HG03520 (cell line): ENCODE results near the gene GPR108.

Source experiments
- ATAC-seq: cut with Tn5 transposase; IDR thresholded peaks from one replicate; pipeline ENCODE4 v1.9.1; 2021; ENCODE audit warnings: mild to moderate bottlenecking, moderate library complexity; ENCODE audit not compliant: unreplicated experiment

The GPR108 gene

GRCh38 chr19:6737873-6738786 is 750 bp upstream of the GPR108 start:
- no peak for ATAC-seq

DNA sequence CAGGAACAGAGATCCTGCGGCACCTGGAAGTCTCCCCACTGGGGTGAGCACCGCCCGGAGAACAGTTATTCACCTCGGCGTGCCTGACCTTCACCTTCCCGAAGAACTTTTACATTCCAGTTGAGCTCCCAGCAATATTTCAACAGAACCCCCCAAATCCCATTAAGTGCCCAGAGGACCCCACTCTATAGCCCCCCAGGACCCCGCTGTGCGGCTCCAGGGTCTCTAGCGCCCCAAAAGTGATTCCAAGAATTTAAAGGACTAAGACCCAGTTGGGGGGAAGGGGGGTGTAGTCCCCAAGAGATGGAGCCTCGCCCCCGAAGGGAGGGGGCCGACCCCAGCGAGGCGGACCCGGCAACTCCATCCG is 480 bp downstream of the GPR108 start:
- no peak for ATAC-seq

DNA sequence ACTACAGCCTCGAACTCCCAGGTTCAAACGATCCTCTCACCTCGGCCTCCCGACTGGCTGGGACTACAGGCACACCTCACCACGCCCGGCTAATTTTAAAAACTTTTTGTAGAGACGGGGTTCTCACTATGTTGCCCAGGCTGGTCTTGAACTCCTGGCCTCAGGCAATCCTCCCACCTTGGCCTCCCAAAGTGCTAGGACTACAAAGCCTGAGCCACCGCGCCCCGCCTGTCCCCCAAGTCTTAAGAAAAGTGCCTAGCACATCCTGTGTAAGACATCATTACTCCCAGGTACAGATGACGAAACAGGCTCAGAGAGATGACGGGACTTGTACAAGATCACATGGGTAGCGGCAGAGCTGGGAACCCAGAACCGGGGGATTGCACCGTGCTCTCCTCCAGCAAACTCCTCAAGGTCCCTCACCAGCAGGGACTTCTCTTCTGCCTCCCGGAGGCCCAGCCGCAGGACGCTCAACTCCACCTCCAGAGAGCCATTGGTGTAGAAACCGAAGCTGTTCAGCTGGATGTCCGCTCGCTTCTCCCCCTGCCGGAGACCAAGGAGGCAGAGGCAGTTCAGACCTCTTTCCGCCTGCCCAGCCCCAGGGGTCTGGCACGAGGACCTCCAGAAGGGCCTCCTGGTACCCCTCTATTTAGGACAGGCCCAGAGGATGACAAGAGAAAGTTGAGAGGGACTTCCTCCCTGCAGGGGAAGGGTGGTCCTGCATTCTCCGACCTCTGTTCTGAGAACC is 1.0 kb downstream of the GPR108 start:
- ATAC-seq, result no peak

DNA sequence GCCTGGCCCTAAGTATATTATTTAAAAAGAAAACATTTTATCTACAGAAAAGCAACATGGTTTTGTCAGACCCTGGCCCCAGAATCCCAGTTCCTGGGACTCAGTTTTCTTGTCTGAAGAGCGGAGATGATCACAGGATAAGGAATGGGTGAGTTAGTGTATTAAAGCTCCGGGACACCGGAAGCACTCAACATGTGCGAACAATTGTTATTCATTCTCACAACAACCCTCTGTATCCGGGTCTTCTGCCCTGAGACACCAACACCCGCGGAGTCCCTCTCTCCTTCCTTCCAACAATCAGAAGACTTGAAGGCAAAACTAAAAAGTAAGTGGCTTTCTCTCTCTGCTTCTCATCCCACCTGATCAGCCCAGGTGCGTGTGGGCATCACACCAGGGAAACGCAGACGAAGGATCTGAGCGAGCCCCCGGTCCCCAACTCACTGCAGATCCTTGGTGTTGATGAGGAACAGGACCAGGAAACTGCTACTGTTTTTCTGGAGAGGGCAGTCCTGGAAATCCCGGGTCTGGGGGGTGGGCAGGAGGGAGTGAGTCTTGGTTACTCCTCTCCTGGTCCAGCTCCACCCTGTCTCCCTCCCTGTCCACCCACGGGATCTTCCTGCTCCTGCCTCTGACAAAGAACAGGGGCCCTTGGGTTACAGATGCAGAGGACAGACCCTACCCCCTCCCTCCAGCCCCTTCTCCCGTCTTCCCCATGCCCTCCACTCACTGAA is 2.0 kb downstream of the GPR108 start:
- no peak for ATAC-seq

DNA sequence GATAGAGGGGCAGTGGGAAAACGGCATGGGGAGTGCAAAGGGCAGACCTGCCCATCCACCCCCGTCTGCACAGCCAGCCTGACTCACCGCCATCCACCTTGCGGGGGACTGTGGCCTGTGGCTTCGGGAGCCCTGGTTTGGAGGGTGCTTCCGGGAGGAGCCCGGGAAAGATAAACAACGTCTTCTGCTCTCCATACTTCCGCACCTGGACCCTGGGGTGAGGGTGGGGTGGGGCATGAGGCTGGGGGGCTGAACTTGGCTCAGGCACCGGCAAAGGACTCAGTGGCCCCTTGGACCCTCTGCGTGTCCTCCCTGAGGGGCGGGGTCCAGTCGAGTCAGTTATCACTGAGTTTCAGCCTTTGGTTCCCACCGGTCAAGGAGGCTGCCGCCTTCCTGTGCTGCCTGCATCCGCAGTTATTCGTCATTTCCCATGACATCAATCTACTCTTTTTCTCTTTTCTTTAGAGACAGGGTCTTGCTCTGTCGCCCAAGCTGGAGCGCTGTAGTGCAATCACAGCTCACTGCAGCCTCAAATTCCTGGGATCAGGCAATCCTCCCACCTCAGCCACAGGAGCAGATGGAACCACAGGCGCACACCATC is 3.2 kb downstream of the GPR108 start:
- no peak for ATAC-seq

DNA sequence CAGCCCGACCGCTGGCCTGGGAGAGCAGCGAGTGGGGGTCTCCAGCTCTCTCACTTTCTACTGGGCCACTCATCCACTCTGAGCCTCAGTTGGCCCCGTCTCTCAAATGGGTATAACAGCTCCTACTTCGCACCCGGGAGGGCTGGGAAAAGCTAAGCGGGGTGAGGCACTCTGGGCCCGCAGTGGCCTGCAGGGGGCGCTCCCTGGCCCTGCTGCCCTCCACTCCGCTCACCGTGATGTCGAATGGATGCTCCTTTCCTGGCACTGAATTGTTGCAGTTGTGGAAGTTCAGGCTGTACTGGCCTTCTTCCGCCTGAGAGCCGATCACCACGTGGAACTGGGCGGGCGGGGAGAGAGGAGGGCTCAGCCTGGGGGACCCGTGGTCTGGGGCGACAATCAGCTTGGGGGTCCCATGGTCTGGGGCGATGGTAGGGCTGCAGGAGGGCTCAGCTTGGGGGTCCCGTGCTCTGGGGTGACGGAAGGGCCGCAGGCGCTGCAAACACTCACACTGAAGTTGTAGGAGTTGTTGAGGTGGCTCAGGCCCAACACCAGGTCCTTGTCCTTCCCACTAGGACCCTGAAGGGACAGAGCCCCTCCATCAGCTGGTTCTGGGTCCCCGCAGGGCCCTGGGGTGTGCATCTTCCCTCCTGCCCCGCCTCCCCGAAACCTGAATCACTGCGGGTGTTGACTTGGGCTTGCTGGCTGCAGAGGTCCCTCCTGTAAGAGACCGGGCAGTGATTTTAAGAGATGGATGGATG is 3.9 kb downstream of the GPR108 start:
- no peak for ATAC-seq

DNA sequence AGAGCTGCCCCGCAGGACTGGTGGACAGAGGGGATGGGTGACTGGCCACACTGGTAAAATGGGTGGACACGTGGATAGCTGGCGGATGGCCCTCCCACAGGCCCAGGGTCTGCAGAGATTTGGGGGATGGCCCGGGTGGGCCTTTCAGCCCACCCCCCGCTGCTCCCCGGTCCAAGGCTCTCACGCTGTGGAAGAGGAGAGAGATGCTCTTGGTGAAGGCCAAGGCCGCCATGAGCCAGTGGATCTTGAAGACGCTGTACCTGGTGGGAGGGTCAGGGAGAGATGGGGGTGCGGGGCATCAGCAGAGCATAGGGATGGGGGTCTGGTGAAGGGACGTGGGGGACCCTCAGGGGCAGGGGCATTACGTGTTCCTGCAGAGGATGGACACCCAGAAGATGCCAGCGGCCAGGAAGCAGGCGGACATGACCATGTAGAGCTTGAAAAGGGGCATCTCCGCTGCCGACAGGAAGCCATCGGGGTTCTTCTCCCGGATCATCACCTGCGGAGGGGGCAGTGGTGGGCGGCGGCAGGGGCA is 4.5 kb downstream of the GPR108 start:
- ATAC-seq, result no peak

GRCh38 chr19:6731822-6732221 is 5.6 kb downstream of the GPR108 start:
- ATAC-seq, result no peak

DNA sequence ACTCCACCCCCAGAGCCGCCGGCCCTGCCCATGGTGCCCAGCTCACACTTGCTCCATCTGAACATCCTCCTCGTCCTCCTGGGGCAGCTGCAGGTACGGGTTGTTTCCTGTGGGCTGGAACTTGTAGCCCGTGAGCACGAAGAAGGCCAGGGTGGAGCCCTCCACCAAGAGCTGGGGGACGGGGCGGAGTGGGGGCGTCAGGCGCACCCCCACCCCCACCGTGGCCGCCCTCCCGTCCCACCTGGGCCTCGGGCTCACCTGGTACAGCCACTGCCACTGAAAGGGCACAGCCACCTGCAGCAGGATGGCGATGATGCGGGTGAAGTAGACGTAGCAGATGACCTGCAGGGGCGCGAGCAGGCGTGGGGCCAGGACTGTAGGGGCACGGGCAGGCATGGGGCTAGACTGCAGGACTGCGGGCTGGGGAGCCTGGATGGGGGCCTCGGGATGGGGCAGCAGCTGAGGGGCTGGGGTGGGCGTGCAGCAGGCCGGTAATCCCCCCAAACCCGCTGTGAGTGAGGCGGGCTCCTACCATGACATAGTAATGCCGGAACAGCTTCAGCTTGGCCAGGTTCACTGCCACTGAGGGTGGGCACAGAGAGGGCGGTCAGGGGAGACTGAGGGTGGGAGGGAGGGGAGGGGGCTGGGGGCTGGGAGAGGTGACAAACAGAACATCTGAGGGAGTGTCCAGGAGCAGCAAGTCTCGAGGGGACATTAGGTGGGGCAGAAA is 6.3 kb downstream of the GPR108 start:
- ATAC-seq, result no peak

GRCh38 chr19:6730153-6730804 is 7.1 kb downstream of the GPR108 start:
- ATAC-seq, result no peak

DNA sequence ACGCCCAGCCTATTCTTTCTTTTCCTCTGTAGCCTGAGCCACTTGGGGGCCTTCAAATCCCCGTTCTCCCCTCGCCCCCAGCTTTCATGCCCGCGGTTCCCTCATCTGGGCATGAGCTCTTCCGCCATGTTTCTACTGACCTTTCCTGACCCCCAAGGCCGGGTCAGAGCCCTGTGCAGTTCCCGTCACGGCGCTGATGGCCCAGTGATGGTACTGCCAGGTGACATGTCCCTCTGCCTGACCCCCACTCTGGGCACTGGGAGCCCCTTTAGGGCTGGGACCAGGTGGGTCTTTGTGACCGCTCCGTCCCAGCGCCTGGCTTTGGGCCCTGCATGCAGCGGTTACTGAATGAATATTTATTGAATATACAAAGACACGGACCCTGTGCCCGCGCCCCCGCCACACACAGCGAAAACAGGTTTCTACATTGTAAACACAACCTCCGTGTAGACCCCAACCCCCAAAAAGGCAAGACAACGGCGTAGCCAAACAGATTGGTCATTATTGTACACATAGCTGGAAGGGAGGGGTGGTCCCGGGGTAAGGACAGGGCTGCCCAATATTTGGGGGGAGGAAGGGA is 7.7 kb downstream of the GPR108 start:
- no peak for ATAC-seq

GRCh38 chr19:6728346-6728745 is 9.0 kb downstream of the GPR108 start:
- no peak for ATAC-seq

DNA sequence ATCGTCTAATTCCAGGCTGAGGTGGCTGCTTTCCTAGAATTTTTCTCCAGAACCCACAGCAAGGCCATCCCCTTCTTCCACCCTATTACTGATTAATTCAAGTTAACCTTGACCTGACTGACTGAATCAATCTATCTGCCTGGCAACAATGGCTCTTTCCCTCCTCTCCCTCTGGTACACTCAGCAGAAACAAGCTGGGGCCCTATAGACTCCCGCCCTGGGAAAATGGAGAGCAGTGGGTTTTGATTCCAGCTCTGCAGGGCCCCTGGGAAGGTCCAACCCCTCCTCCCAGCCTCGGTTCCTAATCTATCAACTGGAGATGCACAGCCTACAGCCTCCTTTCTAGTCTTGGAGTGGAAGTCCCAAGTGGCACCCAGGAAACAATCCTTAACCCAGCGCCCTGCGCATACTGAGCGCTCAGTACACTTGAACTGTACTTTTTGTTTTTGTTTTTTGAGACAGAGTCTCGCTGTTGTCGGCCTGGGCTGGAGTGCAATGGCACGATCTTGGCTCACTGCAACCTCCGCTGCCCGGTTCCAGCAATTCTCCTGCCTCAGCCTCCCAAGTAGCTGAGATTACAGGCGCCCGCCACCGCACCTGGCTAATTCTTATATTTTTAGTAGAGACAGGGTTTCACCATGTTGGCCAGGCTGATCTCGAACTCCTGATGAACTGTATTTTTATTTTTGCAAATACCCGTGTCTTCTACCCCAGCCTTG is 11.7 kb downstream of the GPR108 start:
- ATAC-seq, result no peak

GRCh38 chr19:6724631-6725492 is 12.5 kb downstream of the GPR108 start:
- ATAC-seq, result no peak

GRCh38 chr19:6723738-6724137 is 13.6 kb downstream of the GPR108 start:
- no peak for ATAC-seq

DNA sequence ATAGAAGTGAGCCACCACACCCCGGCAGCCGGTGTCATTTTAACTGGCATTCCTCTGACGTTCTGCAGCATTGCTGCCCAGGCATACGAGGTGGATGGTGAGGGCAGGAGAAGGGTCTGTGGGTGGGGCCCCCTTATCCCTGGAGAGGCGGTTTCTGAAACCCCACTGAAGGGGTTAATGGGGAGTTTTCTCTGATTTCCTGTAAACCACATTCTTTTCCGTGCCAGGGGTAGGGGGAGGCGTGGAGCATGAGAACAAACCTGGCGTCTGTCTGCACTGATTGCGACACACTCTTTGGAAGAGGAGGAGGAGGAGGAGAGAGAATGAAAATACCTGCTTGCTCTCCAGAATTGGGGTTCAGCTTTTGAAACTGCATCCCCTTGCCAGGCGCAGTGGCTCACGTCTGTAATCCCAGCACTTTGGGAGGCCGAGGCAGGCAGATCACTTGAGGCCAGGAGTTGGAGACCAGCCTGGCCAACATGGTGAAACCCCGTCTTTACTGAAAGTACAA is 14.2 kb downstream of the GPR108 start:
- no peak for ATAC-seq

GRCh38 chr19:6721773-6722172 is 15.6 kb downstream of the GPR108 start:
- no peak for ATAC-seq
